GM23338 (cell line): ENCODE data around the gene CCDC138. TPM values are rescaled to one million over a fixed set of nuclear protein-coding genes. Genes with fewer than 3 reads are reported as not detected.

Source experiments
- ATAC-seq: fragments of 200-7000 bp; cut with Tn5 transposase; 3 replicates; pipeline ENCODE4 v1.9.1; 2020
- DNase-seq: peaks from one replicate; pipeline ENCODE4 v3.0.0-alpha.2; 2015; ENCODE audit warnings: low spot score
- H2AFZ ChIP-seq: fragments of 200-600 bp; sonication (generic); 2 replicates; pipeline ENCODE4 v1.8.0; 2016; ENCODE audit warnings: antibody characterized with exemption, mild to moderate bottlenecking, moderate library complexity
- H3F3A ChIP-seq: fragments of 200-600 bp; sonication (generic); replicated peaks from 2 replicates; pipeline ENCODE4 v1.8.0; 2017; ENCODE audit warnings: antibody characterized with exemption, mixed run types, low read depth
- H3K27ac ChIP-seq: fragments of 200-600 bp; sonication (generic); 2 replicates; pipeline ENCODE4 v1.6.1; 2016; ENCODE audit warnings: low read depth
- H3K27me3 ChIP-seq: fragments of 200-600 bp; sonication (generic); 2 replicates; pipeline ENCODE4 v1.8.0; 2016; ENCODE audit warnings: mild to moderate bottlenecking, mixed run types, moderate library complexity; ENCODE audit not compliant: insufficient read depth
- H3K36me3 ChIP-seq: fragments of 200-600 bp; sonication (generic); 2 replicates; pipeline ENCODE4 v1.8.0; 2016; ENCODE audit warnings: mild to moderate bottlenecking; ENCODE audit not compliant: insufficient read depth
- H3K4me1 ChIP-seq: fragments of 200-600 bp; sonication (generic); 2 replicates; pipeline ENCODE4 v1.8.0; 2016; ENCODE audit warnings: mild to moderate bottlenecking, moderate library complexity; ENCODE audit not compliant: insufficient read depth
- H3K4me2 ChIP-seq: fragments of 200-600 bp; sonication (generic); 2 replicates; pipeline ENCODE4 v1.7.1; 2017; ENCODE audit warnings: mixed run types
- H3K4me3 ChIP-seq: fragments of 200-600 bp; sonication (generic); 2 replicates; pipeline ENCODE4 v1.6.1; 2016; ENCODE audit warnings: mixed run types
- H3K79me2 ChIP-seq: fragments of 200-600 bp; sonication (generic); replicated peaks from 2 replicates; pipeline ENCODE4 v1.8.0; 2017; ENCODE audit warnings: mild to moderate bottlenecking; ENCODE audit not compliant: insufficient read depth
- H3K9me2 ChIP-seq: fragments of 200-600 bp; sonication (generic); 2 replicates; pipeline ENCODE4 v1.8.0; 2017; ENCODE audit not compliant: insufficient read depth
- H4K20me1 ChIP-seq: fragments of 200-600 bp; sonication (generic); replicated peaks from 2 replicates; pipeline ENCODE4 v1.8.0; 2017; ENCODE audit warnings: mild to moderate bottlenecking; ENCODE audit not compliant: insufficient read depth
- H3K27ac Mint-ChIP-seq: 2 replicates; pipeline ENCODE4 v1.8.0; 2020; ENCODE audit warnings: inconsistent platforms, mild to moderate bottlenecking, moderate library complexity, mixed read lengths
- H3K27me3 Mint-ChIP-seq: 3 replicates; pipeline ENCODE4 v1.8.0; 2022; ENCODE audit warnings: low read depth, mild to moderate bottlenecking, moderate library complexity, mixed read lengths, inconsistent platforms; ENCODE audit not compliant: insufficient read depth, poor library complexity
- H3K36me3 Mint-ChIP-seq: 3 replicates; pipeline ENCODE4 v1.8.0; 2021; ENCODE audit warnings: low read depth, mild to moderate bottlenecking, inconsistent platforms, moderate library complexity, mixed read lengths
- H3K4me1 Mint-ChIP-seq: 3 replicates; pipeline ENCODE4 v1.8.0; 2020; ENCODE audit warnings: mild to moderate bottlenecking, inconsistent platforms, mixed read lengths
- H3K4me3 Mint-ChIP-seq: 3 replicates; pipeline ENCODE4 v1.8.0; 2021; ENCODE audit warnings: moderate library complexity, mild to moderate bottlenecking, inconsistent platforms, mixed read lengths
- H3K9me3 Mint-ChIP-seq: 3 replicates; pipeline ENCODE4 v1.8.0; 2020; ENCODE audit warnings: moderate library complexity, mild to moderate bottlenecking, inconsistent platforms, mixed read lengths
- CREB1 ChIP-seq: fragments of 250-450 bp; sonication (Bioruptor Pico); IDR thresholded peaks from 2 replicates; pipeline ENCODE4 v1.5.0; 2020; ENCODE audit warnings: low read depth, mild to moderate bottlenecking, moderate library complexity
- EZH2 ChIP-seq: fragments of 200-600 bp; sonication (generic); IDR thresholded peaks from one replicate; pipeline ENCODE4 v1.8.0; 2017; ENCODE audit warnings: antibody characterized with exemption, mild to moderate bottlenecking, low read depth; ENCODE audit not compliant: unreplicated experiment
- EZH2phosphoT487 ChIP-seq: fragments of 200-600 bp; sonication (generic); IDR thresholded peaks from one replicate; pipeline ENCODE4 v1.8.1; 2018; ENCODE audit warnings: antibody characterized with exemption; ENCODE audit not compliant: unreplicated experiment
- POLR2AphosphoS5 ChIP-seq: IDR thresholded peaks from 2 replicates; pipeline ENCODE4 v1.6.1; 2016; ENCODE audit warnings: antibody characterized with exemption, low read depth
- ZNF331 ChIP-seq: fragments of 250-450 bp; sonication (Bioruptor Pico); IDR thresholded peaks from 2 replicates; pipeline ENCODE4 v1.5.0; 2020; ENCODE audit warnings: low read depth, mild to moderate bottlenecking, moderate library complexity
- polyA plus RNA-seq: library from polyadenylated mRNA; unstranded; fragments of >200 nt; fragmentation: Nextera tagmentation; extraction: Ambion mirVana; gene quantifications from 2 replicates; pipeline ENCODE4 v1.2.1, GENCODE V29; 2016
- total RNA-seq: library from RNA; depleted of rRNA; stranded (reverse); fragments of >200 nt; shearing (Covaris generic); gene quantifications from 2 replicates; pipeline ENCODE4 v1.2.3, GENCODE V29; 2014
- TF ChIP-seq, protein P1 (sequence below), 2 experiments: fragments of 200-600 bp in 1 of 2; sonication (generic) in 1 of 2; conservative IDR thresholded peaks; 2 replicates each; pipeline versions ENCODE4 v1.5.1 to v1.6.1; 2016 to 2017; ENCODE audit warnings: antibody characterized with exemption in 2 of 2, low read depth in 2 of 2, mild to moderate bottlenecking in 2 of 2, moderate library complexity in 1 of 2
- TF ChIP-seq, protein P2 (sequence below): IDR thresholded peaks from one replicate; pipeline ENCODE4 v1.6.1; 2018; ENCODE audit warnings: antibody characterized with exemption; ENCODE audit not compliant: unreplicated experiment

The CCDC138 gene
- total and polyA plus RNA-seq, 2 experiments from 2014 or later, result 30.8 to 31.6 TPM

DNA sequence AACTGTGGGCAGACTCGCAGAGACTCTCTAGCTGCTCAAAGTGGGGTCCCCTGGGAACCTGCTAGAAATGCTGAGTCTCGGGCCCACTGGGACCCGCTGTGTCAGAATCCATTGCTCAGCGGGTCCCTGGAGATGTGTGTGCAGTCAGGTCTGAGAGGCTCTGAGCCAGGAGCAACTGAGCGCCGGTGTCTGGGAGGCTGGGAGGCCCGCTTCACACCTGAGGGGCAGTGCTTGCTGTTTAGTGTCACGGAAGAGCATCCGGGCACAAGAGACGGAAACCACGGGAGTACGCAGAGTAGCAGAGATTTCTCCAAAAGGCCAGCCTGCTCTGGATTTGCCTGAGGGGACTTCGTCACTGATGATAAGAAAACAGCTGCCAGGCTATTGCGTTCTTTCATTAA, 132.4 kb downstream of the CCDC138 start:
- Mint-ChIP-seq H3K4me1 (peaks cover 6% of the 10 kb centered on the region; the same call in 2 of the 3 replicates), H3K9me3 (no peaks in the 10 kb centered on the region), H3K27me3 (peaks cover 9% of the 10 kb centered on the region), H3K36me3 (no peaks in the 10 kb centered on the region), H3K4me3 (no peak overlapping the region), H3K27ac (no peak overlapping the region; the same call in 1 of the 2 replicates)
- no peak for DNase-seq
- H2AFZ ChIP-seq, result no peak overlapping the region
- no peak for ATAC-seq
- no peaks in the 10 kb centered on the region for H3K36me3 ChIP-seq
- no peak overlapping the region for H3K4me3 ChIP-seq
- H3K9me2 ChIP-seq, result no peaks in the 10 kb centered on the region
- TF ChIP-seq CREB1 (no peak), EZH2phosphoT487 (no peak), EZH2 (no peak)
- TF ChIP-seq, protein P1, sequence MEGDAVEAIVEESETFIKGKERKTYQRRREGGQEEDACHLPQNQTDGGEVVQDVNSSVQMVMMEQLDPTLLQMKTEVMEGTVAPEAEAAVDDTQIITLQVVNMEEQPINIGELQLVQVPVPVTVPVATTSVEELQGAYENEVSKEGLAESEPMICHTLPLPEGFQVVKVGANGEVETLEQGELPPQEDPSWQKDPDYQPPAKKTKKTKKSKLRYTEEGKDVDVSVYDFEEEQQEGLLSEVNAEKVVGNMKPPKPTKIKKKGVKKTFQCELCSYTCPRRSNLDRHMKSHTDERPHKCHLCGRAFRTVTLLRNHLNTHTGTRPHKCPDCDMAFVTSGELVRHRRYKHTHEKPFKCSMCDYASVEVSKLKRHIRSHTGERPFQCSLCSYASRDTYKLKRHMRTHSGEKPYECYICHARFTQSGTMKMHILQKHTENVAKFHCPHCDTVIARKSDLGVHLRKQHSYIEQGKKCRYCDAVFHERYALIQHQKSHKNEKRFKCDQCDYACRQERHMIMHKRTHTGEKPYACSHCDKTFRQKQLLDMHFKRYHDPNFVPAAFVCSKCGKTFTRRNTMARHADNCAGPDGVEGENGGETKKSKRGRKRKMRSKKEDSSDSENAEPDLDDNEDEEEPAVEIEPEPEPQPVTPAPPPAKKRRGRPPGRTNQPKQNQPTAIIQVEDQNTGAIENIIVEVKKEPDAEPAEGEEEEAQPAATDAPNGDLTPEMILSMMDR (conservative IDR thresholded peaks at IDR 0.05; ENCODE audit: low read depth in 2 of 2), result no peak
- TF ChIP-seq, protein P2, sequence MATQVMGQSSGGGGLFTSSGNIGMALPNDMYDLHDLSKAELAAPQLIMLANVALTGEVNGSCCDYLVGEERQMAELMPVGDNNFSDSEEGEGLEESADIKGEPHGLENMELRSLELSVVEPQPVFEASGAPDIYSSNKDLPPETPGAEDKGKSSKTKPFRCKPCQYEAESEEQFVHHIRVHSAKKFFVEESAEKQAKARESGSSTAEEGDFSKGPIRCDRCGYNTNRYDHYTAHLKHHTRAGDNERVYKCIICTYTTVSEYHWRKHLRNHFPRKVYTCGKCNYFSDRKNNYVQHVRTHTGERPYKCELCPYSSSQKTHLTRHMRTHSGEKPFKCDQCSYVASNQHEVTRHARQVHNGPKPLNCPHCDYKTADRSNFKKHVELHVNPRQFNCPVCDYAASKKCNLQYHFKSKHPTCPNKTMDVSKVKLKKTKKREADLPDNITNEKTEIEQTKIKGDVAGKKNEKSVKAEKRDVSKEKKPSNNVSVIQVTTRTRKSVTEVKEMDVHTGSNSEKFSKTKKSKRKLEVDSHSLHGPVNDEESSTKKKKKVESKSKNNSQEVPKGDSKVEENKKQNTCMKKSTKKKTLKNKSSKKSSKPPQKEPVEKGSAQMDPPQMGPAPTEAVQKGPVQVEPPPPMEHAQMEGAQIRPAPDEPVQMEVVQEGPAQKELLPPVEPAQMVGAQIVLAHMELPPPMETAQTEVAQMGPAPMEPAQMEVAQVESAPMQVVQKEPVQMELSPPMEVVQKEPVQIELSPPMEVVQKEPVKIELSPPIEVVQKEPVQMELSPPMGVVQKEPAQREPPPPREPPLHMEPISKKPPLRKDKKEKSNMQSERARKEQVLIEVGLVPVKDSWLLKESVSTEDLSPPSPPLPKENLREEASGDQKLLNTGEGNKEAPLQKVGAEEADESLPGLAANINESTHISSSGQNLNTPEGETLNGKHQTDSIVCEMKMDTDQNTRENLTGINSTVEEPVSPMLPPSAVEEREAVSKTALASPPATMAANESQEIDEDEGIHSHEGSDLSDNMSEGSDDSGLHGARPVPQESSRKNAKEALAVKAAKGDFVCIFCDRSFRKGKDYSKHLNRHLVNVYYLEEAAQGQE, result no peak
- no peak overlapping the region for H3K4me2 ChIP-seq
- H3F3A ChIP-seq, result no peaks in the 10 kb centered on the region
- no peak overlapping the region for H3K27ac ChIP-seq
- no peaks in the 10 kb centered on the region for H4K20me1 ChIP-seq
- no peaks in the 10 kb centered on the region for H3K4me1 ChIP-seq
- H3K79me2 ChIP-seq, result no peaks in the 10 kb centered on the region
- H3K27me3 ChIP-seq, result no peaks in the 10 kb centered on the region

DNA sequence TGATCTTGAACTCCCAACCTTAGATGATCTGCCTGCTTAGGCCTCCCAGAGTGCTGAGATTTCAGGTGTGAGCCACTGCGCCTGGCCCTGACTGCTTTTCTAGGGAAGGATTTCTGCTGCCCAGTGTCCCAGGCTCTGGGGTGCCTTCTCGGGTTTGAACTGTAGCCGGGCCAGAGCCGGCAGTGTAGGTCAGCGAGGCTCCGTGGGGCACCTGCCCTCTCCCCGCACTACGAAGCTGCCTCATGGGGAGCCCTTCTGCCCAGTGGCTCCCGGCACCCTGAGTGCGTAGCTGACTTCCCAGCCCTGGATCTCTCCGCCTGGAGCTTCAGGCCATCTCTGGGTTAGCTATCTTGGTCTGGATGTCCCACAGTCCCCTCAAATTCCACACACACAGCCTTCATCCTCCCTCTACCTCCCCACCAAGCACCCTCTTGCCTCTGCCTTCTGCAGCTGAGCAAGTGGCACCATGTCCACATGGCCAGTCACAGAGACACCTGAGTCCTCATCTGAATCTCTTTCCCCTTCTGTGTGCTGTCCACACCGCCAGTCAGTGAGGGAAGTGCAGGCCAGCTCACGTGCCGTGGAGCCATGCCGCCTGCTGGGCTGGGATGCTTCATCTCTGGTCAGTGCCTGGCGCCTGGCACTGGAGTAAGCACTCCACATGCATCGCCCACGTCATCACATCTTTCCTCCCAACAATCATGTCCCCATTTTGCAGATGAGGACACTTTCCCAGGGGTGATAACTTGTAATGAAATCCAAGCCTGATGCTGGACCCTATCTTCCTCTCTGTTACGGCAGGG, 133.2 kb downstream of the CCDC138 start:
- H3K4me1 Mint-ChIP-seq, result peaks cover 6% of the 10 kb centered on the region; the same call in 2 of the 3 replicates
- no peaks in the 10 kb centered on the region for H3K79me2 ChIP-seq
- ATAC-seq (no peak), DNase-seq (no peak)
- peaks cover 11% of the 10 kb centered on the region for H3K27me3 Mint-ChIP-seq
- TF ChIP-seq ZNF331 (CRISPR knock-in tag) (no peak), POLR2AphosphoS5 (no peak), EZH2 (no peak)
- TF ChIP-seq, protein P2, result no peak
- no peaks in the 10 kb centered on the region for H3K36me3 Mint-ChIP-seq
- no peak overlapping the region; the same call in 1 of the 2 replicates for H3K27ac Mint-ChIP-seq
- no peaks in the 10 kb centered on the region for H4K20me1 ChIP-seq
- no peak overlapping the region for H3K4me3 Mint-ChIP-seq
- H3K4me2 ChIP-seq, result no peak overlapping the region
- H3K27me3 ChIP-seq, result no peaks in the 10 kb centered on the region
- no peak overlapping the region for H3K27ac ChIP-seq
- no peaks in the 10 kb centered on the region for H3F3A ChIP-seq
- no peaks in the 10 kb centered on the region for H3K36me3 ChIP-seq
- H3K4me1 ChIP-seq, result no peaks in the 10 kb centered on the region
- H3K9me2 ChIP-seq, result no peaks in the 10 kb centered on the region
- no peaks in the 10 kb centered on the region for H3K9me3 Mint-ChIP-seq
- no peak overlapping the region for H3K4me3 ChIP-seq
- H2AFZ ChIP-seq, result no peak overlapping the region
